SK-N-MC (cell line): Measurements from ENCODE around the gene EIF2A.

Source experiments
- EZH2 ChIP-seq: fragments of 200-600 bp; sonication (generic); IDR thresholded peaks from one replicate; pipeline ENCODE4 v1.6.1; 2017; ENCODE audit warnings: antibody characterized with exemption
- FOXP2 ChIP-seq: optimal IDR thresholded peaks from 2 replicates; pipeline ENCODE3; 2011; ENCODE audit warnings: mild to moderate bottlenecking, moderate library complexity; ENCODE audit not compliant: insufficient read depth; ENCODE audit errors: extremely low read length, control extremely low read depth
- POLR2AphosphoS5 ChIP-seq: IDR thresholded peaks from 2 replicates; pipeline ENCODE4 v1.6.1; 2012; ENCODE audit warnings: mild to moderate bottlenecking, low read depth, low read length, borderline replicate concordance

GRCh38 chr3:150497956-150498355 is 48.6 kb upstream of the EIF2A start:
- no peak for TF ChIP-seq EZH2
- TF ChIP-seq POLR2AphosphoS5: no peak
- TF ChIP-seq FOXP2: no peak
